Measurements from ENCODE around the gene CLMN.

DNA sequence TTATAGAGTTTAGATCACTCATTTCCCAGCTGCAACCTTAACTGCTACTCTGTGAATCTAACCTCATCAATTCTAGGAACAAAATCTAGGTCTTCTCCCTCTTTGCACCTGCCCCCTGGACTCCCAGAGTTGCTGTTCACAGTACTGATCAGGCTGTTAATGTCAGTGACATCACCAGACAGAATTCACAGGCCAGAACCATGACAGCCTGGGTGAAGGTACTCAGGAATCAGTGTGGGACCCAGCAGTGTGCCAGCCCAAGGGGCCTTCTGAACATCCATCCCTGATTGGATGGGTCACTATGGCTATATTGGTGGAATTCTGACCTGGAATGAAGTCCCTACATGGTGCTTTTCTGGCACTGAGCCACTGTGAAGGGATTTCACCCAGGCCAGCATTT lies 72.8 kb downstream of the CLMN start:
- TF ChIP-seq, protein P1, sequence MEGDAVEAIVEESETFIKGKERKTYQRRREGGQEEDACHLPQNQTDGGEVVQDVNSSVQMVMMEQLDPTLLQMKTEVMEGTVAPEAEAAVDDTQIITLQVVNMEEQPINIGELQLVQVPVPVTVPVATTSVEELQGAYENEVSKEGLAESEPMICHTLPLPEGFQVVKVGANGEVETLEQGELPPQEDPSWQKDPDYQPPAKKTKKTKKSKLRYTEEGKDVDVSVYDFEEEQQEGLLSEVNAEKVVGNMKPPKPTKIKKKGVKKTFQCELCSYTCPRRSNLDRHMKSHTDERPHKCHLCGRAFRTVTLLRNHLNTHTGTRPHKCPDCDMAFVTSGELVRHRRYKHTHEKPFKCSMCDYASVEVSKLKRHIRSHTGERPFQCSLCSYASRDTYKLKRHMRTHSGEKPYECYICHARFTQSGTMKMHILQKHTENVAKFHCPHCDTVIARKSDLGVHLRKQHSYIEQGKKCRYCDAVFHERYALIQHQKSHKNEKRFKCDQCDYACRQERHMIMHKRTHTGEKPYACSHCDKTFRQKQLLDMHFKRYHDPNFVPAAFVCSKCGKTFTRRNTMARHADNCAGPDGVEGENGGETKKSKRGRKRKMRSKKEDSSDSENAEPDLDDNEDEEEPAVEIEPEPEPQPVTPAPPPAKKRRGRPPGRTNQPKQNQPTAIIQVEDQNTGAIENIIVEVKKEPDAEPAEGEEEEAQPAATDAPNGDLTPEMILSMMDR (IDR thresholded peaks at IDR 0.05; ENCODE audit: extremely low read depth in 1 of 2, insufficient read depth in 1 of 2, low read depth in 1 of 2, low read length in 2 of 2), result no peak
- TF ChIP-seq POLR2A (IDR thresholded peaks at IDR 0.05; ENCODE audit: low read depth, low read length) (no peak), EZH2 (IDR thresholded peaks at IDR 0.05; ENCODE audit: borderline replicate concordance, low read depth, low read length, severe bottlenecking) (no peak), POLR2AphosphoS5 (IDR thresholded peaks at IDR 0.05; ENCODE audit: insufficient read depth, low read depth, low read length) (no peak), GATA2 (IDR thresholded peaks at IDR 0.05; ENCODE audit: insufficient read depth, insufficient read length, low read depth, low read length) (no peak)
- TF ChIP-seq, protein P2, sequence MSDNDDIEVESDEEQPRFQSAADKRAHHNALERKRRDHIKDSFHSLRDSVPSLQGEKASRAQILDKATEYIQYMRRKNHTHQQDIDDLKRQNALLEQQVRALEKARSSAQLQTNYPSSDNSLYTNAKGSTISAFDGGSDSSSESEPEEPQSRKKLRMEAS (IDR thresholded peaks at IDR 0.05; ENCODE audit: insufficient read depth, insufficient read length), result no peak
